Neural crest cell (in vitro differentiated cells): Measurements from ENCODE around the gene CXCR1. TPM values are rescaled to one million over a fixed set of nuclear protein-coding genes. Genes with fewer than 3 reads are reported as not detected.

Experiments used
- DNase-seq: peaks from one replicate; pipeline ENCODE4 v3.0.0; 2021; ENCODE audit warnings: low read depth, mixed read lengths, low spot score
- H3K27ac Mint-ChIP-seq: one replicate; pipeline ENCODE4 v1.8.0; 2021; ENCODE audit warnings: mild to moderate bottlenecking, mixed read lengths; ENCODE audit not compliant: unreplicated experiment
- H3K27me3 Mint-ChIP-seq: 2 replicates; pipeline ENCODE4 v1.8.0; 2021; ENCODE audit warnings: low read depth, mild to moderate bottlenecking, mixed read lengths
- H3K36me3 Mint-ChIP-seq: 2 replicates; pipeline ENCODE4 v1.8.0; 2021; ENCODE audit warnings: low read depth, mild to moderate bottlenecking, mixed read lengths
- H3K4me1 Mint-ChIP-seq: 2 replicates; pipeline ENCODE4 v1.8.0; 2021; ENCODE audit warnings: mixed read lengths
- H3K4me3 Mint-ChIP-seq: one replicate; pipeline ENCODE4 v1.8.0; 2021; ENCODE audit warnings: mild to moderate bottlenecking, mixed read lengths
- H3K9me3 Mint-ChIP-seq: 2 replicates; pipeline ENCODE4 v1.8.0; 2021; ENCODE audit warnings: mixed read lengths
- CTCF ChIP-seq: fragments of 200-600 bp; sonication (generic); conservative IDR thresholded peaks from 2 replicates; pipeline ENCODE4 v1.5.0; 2021; ENCODE audit warnings: antibody characterized with exemption, mild to moderate bottlenecking
- total RNA-seq: library from RNA; stranded (reverse); gene quantifications from 2 replicates; pipeline ENCODE4 v1.2.1, GENCODE V29; 2021

CXCR1 gene
- total RNA-seq, 1 donor from 2014 or later = not detected

GRCh38 chr2:218194880-218195279, 28.1 kb upstream of the CXCR1 start:
- Mint-ChIP-seq H3K9me3 (peaks cover 3% of the 10 kb centered on the region), H3K27ac (no peak overlapping the region), H3K4me1 (no peaks in the 10 kb centered on the region), H3K4me3 (no peak overlapping the region), H3K36me3 (no peaks in the 10 kb centered on the region), H3K27me3 (peaks cover 30% of the 10 kb centered on the region)
- no peak for TF ChIP-seq CTCF
- DNase-seq = no peak

GRCh38 chr2:218193701-218194100, 26.9 kb upstream of the CXCR1 start:
- TF ChIP-seq CTCF = no peak
- no peak for DNase-seq
- Mint-ChIP-seq H3K4me1 (no peaks in the 10 kb centered on the region), H3K27ac (no peak overlapping the region), H3K27me3 (peaks cover 23% of the 10 kb centered on the region), H3K36me3 (no peaks in the 10 kb centered on the region), H3K4me3 (no peak overlapping the region), H3K9me3 (no peaks in the 10 kb centered on the region)

GRCh38 chr2:218192902-218193430, 26.2 kb upstream of the CXCR1 start:
- Mint-ChIP-seq H3K27ac (no peak overlapping the region), H3K4me1 (no peaks in the 10 kb centered on the region), H3K9me3 (no peaks in the 10 kb centered on the region), H3K27me3 (peaks cover 16% of the 10 kb centered on the region), H3K4me3 (no peak overlapping the region), H3K36me3 (no peaks in the 10 kb centered on the region)
- DNase-seq = no peak
- TF ChIP-seq CTCF = no peak

GRCh38 chr2:218188528-218188927, 21.8 kb upstream of the CXCR1 start:
- Mint-ChIP-seq H3K4me3 (no peak overlapping the region), H3K27ac (no peak overlapping the region), H3K4me1 (no peaks in the 10 kb centered on the region), H3K27me3 (peaks cover 18% of the 10 kb centered on the region), H3K36me3 (no peaks in the 10 kb centered on the region), H3K9me3 (no peaks in the 10 kb centered on the region)
- DNase-seq = no peak
- TF ChIP-seq CTCF = no peak

GRCh38 chr2:218187296-218188015, 20.7 kb upstream of the CXCR1 start:
- Mint-ChIP-seq H3K4me1 (no peaks in the 10 kb centered on the region), H3K4me3 (no peak overlapping the region), H3K36me3 (no peaks in the 10 kb centered on the region), H3K9me3 (no peaks in the 10 kb centered on the region), H3K27me3 (peaks cover 24% of the 10 kb centered on the region), H3K27ac (no peak overlapping the region)
- no peak for TF ChIP-seq CTCF
- DNase-seq = no peak
